ENCODE data around the gene LAG3. TPM values are rescaled to one million over a fixed set of nuclear protein-coding genes. Genes with fewer than 3 reads are reported as not detected.
A peak's percentile ranks its signal among the peaks of the same experiment; 100 is the strongest.

LAG3 gene
- total RNA-seq, 4 donors from 2014 or later, result 0.13 TPM; not detected in 3

GRCh38 chr12:6758506-6759095 is 13.7 kb upstream of the LAG3 start:
- H3K27me3 ChIP-seq, result no peaks in the 10 kb centered on the region
- no peak overlapping the region for H3K27ac ChIP-seq
- no peak for DNase-seq
- H3K9me3 ChIP-seq, result no peaks in the 10 kb centered on the region
- peaks cover 0 to 10% of the 10 kb centered on the region in 2 donors for H3K4me1 ChIP-seq
- no peaks in the 10 kb centered on the region for H3K36me3 ChIP-seq
- 83 to 86% methylated on average over 9 of the region's 9 CpGs for WGBS, 2 donors
- H3K4me3 ChIP-seq (replicated peaks in 1 of 3), result no peak overlapping the region
- no peak for TF ChIP-seq POLR2A (IDR thresholded peaks at IDR 0.05)
- TF ChIP-seq, protein P1, sequence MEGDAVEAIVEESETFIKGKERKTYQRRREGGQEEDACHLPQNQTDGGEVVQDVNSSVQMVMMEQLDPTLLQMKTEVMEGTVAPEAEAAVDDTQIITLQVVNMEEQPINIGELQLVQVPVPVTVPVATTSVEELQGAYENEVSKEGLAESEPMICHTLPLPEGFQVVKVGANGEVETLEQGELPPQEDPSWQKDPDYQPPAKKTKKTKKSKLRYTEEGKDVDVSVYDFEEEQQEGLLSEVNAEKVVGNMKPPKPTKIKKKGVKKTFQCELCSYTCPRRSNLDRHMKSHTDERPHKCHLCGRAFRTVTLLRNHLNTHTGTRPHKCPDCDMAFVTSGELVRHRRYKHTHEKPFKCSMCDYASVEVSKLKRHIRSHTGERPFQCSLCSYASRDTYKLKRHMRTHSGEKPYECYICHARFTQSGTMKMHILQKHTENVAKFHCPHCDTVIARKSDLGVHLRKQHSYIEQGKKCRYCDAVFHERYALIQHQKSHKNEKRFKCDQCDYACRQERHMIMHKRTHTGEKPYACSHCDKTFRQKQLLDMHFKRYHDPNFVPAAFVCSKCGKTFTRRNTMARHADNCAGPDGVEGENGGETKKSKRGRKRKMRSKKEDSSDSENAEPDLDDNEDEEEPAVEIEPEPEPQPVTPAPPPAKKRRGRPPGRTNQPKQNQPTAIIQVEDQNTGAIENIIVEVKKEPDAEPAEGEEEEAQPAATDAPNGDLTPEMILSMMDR (IDR thresholded peaks at IDR 0.05), result no peak
- intact Hi-C loops (cut with DNase I), result no loop called here

DNA sequence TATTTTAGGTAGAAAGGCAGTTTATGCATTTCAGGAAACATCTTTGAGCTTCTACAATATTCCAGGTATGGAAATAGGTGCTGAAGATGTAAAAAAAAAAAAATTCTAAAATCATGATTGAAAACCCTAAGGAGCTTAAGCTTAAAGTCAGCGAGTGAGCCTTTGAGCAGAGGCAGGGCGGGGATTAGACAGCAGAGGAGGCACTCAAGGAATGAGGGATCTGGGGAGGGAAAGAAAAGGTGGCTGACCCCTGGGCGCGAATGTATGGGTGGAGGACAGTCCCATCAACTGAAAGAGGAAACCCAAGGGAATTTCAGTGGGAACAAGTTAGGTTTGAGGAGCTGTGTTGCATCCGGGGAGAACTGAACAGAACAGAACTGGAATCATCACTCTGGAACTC is 12.6 kb upstream of the LAG3 start:
- Histone ChIP-seq H3K4me3 (replicated peaks in 1 of 3) (no peak overlapping the region), H3K9me3 (no peaks in the 10 kb centered on the region), H3K27ac (no peak overlapping the region), H3K27me3 (no peaks in the 10 kb centered on the region), H3K4me1 (peaks cover 3 to 13% of the 10 kb centered on the region in 2 donors), H3K36me3 (no peaks in the 10 kb centered on the region)
- TF ChIP-seq POLR2A (IDR thresholded peaks at IDR 0.05), result no peak
- TF ChIP-seq, protein P1 (IDR thresholded peaks at IDR 0.05), result no peak
- WGBS, 2 donors, result 84 to 90% methylated on average over 5 of the region's 5 CpGs
- intact Hi-C loops (cut with DNase I), result no loop called here
- DNase-seq, result no peak

DNA sequence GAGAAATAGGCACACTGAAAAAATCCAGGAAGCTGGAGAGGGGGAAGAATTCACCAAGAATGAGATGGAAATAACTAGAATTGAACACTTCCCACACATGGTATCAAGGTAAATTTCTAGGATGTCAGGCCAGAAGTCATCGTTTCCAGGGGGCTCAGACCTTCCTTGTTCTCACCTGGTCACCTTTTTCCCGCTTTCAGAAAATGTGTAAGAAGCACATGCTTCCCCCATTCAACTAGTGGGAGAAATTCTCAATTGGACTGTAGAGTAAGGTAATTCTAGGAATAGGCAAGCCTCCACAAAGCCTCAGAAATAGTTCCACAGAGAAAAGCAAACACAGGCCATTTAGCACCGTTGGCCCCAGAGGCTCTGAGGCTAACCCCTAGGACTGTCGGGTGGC is 8.9 kb upstream of the LAG3 start:
- no peaks in the 10 kb centered on the region for H3K36me3 ChIP-seq
- intact Hi-C loops (cut with DNase I), result no loop called here
- DNase-seq, result no peak
- 69% methylated on average over 4 of the region's 4 CpGs for WGBS, 2 donors
- no peak for TF ChIP-seq POLR2A (IDR thresholded peaks at IDR 0.05)
- TF ChIP-seq, protein P1 (IDR thresholded peaks at IDR 0.05), result no peak
- no peaks in the 10 kb centered on the region for H3K9me3 ChIP-seq
- no peaks in the 10 kb centered on the region for H3K27me3 ChIP-seq
- no peak overlapping the region for H3K4me3 ChIP-seq (replicated peaks in 1 of 3)
- H3K4me1 ChIP-seq, result peaks cover 21 to 27% of the 10 kb centered on the region in 2 donors
- peak overlapping the region; percentile 75 to 97 (median 94) for H3K27ac ChIP-seq

DNA sequence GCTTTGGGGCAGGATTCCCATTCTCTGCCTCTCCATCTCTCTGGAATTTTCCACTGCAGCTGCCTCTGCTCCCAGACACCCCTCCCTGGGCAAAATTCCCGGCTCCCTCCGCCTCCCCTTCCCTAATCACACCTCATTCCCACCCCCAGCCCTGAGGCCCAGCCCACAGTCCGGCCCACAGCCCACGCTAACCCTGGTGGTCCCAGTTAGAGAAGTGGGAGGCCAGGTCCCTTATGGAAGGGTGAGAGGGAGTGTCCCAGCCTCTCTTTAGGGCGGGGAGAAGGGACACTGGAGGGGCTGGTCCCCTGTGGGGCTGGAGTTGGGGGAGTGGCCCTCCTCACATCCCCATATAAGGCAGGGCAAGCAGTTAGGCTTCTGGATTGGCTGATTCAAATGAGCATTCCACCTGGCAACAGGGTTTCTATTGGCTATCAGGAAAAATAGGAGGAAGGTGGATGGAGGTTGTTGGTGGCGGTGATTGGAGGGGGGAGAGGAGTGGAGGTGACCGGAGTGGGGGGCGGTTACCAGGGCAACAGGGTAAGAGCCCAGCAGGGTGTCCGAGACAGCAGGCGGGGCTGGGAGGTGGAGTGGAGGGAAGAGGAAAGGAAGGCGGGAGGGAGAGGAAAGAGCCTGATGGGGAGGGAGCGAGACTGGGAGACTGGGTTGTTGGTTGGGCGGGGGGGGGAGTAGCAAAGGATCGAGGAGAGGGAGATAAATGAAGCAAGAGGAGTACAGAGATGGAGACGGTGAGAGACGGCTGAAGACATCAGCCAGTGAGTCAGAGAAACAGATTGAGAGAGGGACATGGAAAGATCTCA is 8.1 kb upstream of the LAG3 start:
- Histone ChIP-seq H3K36me3 (no peaks in the 10 kb centered on the region), H3K27me3 (no peaks in the 10 kb centered on the region), H3K9me3 (no peaks in the 10 kb centered on the region), H3K4me1 (peaks cover 26 to 34% of the 10 kb centered on the region in 2 donors), H3K4me3 (replicated peaks in 1 of 3) (peak overlapping the region in 1 of 3 donors; percentile 25), H3K27ac (peak overlapping the region; percentile 75 to 97 (median 94))
- peak; percentile 97 to 98 for DNase-seq
- TF ChIP-seq, protein P1 (IDR thresholded peaks at IDR 0.05), result no peak
- TF ChIP-seq POLR2A (IDR thresholded peaks at IDR 0.05), result peak in 1 of 2 donors; percentile 78
- 1 to 2% methylated on average over 16 of the region's 16 CpGs for WGBS, 2 donors
- intact Hi-C loops (cut with DNase I), result no loop called here

All from thyroid gland (tissue), 4 donors.